Fibroblast of peridontal ligament (primary cell): ENCODE data around the gene RND2.
"Not testable (repeated sequence)": the region's sequence is repeated elsewhere in the genome, so short reads cannot be mapped to it uniquely, and the experiment has no call there.

Source experiments
- DNase-seq: peaks from one replicate; pipeline ENCODE4 v3.0.0-alpha.2; 2010; ENCODE audit errors: extremely low read depth

The RND2 gene

DNA sequence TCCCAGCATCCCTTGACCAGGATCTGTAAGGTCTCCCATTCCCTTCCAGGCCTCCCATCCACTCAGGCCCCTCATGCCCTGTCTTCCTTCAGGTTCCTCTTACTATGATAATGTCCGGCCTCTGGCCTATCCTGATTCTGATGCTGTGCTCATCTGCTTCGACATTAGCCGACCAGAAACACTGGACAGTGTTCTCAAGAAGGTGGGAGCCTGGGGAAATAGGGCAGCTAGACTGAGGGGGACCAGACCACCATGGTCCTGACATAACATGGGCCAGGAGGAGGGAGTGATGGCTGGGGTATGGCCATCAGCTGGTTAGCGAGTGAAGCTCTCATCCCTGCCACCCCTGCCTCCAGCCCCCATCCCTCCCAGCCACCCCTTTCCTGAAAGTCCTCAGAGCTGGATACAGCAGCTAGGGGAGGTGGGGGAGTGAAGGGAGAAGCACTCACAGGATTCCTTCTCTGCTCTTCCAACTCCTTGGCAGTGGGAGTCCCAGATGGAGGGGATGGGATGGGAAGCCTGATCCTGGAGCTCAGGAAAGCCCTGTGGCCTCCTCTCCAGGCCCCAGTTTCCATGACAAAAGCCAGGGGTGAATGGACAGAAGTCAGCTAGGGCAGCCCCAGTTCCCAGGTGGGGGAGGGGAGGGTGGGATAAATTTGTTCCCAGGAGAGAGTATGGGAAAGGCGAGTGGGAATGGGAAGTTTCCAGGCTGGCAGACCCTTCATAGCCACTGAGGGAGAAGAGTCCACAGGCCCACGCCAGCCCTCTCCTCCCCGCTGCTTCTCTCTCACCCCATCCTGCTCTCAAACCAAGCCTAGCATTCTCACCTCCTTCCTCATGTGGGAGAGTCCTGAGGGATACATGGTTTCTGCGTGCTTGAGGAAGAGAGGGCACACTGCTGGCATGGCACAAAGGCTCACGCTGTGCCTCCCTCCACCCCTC, 2.3 kb downstream of the RND2 start:
- DNase-seq = no peak

- DNase-seq = no peak
Measured at GRCh38 chr17:43028221-43028861, 3.3 kb downstream of the RND2 start.

DNA sequence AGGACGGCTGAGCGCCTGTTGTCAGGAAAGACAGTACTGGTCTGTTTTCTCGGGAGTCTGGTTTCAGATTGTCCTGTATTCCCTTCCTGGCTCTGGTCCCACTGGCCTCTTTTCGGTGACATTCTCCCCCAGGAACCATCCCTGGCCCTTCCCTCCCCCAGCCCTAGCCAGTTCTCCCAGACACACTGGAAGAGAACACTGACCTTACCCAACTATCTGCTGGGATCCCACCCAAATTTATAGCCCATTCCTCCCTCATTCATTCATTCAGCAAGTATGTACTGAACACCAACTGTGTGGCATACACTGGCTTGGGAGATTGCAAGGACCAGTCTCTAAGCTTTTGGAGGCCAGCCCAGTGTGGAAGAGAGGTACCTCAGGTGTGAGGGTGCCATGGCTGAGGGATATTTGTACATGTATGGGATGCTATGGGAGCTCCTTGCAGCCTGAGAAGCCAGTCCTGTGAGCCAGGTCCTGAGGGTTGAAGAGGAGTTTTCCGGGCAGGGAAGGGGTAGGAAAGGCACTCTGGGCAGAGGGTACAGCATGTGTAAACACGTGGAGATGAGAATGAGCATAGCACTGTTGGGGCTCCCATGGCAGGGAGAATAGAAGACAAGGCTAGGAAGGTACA, 5.2 kb downstream of the RND2 start:
- DNase-seq = no peak

DNA sequence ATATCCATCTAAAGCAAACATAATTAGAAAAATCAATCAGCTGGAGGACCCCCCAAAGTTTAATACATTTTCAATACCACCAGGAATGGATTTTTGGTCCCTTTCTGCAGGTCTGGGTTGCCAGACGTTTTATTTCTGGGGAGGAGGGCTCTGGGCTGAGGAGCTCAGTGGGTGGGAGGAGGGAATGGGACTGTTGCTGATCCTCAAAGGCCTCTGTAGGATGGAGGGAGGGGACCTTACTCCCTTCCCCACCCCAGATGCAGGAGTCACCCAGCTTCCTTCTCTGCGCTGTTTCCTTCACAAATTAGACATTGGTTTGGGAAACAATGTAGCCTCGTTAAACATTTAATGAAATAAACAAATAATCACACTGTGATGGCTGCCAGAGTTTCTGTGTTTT, 6.6 kb downstream of the RND2 start:
- no peak for DNase-seq

DNA sequence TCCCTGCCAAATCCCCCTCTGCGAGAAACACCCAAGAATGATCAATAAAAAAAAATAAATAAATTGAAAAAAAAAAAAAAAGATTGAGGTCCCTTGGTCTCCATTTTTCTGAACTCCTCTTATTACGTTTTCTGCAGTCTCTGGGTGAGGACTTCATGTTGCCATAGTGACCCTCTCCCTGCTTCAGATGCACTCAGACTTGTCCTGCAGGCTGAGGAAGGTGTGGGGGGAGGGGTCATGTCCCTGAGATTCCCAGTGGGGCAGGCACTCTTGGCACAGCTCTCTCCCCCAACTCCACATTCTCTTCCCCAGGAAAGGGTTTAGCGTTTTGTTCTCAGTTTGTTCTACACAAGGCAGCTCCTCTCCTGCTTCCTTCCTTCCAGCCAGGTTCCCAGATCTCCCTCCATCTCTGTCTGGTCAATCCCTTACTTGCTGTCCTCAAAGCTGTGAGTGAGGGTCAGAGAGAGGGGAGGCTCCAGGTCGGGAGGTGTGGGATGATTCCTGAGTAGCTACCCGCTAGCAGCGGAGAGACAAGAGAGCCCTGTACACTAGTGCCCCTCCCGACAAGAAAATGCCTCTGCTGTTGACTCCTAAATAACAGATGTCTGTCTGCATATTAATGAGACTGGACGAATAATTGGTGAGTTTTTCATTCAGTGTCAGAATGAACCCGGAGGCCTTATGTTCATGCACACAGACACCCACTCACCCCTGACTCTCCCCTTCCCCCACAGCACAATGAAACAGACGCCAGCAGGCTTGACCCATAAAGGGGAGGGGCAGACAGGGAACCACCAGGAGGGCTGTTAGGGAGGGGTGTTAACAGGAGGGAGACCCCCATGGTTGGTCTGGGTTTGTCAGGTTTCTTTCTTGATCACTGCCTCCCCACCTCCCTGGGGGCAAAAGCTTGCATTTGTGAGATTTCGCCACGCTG, 9.2 kb downstream of the RND2 start:
- no peak for DNase-seq

- no peak for DNase-seq
Measured at GRCh38 chr17:43034894-43035293, 9.9 kb downstream of the RND2 start.

DNA sequence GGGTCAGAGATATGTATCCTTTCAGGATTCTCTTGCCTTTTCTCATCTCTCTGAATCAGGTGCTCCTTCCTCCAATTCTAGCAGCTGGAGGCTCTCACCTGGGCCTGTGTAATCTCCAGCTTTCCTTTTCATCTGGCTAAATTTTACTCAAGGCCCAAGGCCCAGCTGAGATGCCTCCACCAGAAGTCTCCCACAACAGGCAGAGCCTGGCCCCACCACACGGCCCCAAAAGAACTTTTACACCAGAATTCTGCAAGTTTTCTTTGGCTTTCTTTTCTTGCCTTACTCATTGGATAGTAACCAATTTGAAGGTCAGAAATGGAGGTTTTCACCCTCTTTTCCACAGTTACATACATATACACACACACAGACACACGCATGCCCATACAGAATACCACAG, 14.6 kb downstream of the RND2 start:
- no peak for DNase-seq

DNA sequence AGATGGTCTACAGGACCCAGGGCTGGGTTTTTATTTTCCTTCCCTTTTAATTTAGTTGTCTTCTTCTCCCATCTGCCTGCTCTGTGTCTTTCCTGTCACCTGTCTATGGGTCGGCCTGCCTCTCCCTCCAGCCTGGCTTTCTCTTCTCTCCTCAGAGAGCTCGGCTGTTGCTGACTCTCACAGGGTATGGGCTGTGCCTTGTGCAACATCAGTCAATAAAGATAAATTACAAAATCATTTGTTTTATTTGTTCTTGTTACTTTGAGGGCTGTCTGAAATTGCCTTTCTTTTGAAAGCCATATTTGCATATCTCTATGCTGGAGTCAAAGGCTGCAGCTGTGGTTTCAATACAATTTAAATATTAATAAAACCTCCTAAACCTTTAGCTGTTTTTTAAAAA, 15.6 kb downstream of the RND2 start:
- DNase-seq = no peak

DNA sequence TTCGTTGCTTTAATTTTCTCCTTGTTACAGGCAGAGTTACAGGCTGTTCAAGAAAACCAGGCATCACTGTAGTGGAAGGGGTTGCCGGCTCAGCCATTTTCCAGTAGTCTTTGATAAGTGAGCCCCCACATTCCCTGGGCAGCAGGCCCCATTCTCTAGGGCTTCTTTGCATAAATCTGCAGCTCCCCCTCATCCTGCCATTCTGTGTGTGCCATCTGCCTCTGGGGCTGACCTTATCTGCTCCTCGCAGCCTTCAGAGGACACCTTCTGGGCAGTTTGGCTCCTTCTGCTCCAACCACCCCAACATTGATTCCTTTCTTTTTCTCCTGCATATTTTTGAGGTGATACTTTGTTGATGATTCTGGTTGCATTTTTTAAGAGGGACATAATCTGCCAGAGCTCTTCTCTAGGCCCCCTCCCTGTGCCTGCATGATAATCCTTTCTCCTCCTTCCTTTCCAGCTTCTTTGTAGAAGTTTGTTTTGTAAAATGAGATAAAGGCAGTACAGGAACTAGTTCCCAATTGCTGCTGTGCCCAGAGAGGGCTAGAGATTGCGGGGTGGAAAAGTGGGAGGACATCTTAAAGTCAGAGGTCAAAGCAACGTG, 17.1 kb downstream of the RND2 start:
- DNase-seq = no peak

DNA sequence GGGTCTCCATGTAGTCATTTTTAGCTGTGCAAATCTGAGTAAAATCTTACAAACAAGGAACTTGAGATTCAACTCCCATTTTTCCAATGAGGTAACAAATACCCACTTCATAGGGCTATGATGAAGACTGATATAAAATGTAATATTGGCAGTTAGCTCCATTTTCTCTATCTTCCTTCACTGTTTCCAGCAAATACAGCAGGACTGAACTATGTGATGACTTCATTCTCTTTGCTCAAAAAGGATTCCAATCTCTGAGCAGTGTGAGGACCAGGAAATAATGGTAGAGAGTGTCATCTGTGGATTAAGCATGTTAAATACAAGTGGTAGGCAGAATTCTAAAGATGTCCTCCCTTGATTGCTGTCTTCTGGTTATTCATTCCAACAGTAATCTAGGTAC, 18.3 kb downstream of the RND2 start:
- DNase-seq = peak; percentile 16

GRCh38 chr17:43044024-43044423, 19.0 kb downstream of the RND2 start:
- no peak for DNase-seq

- no peak for DNase-seq
Measured at GRCh38 chr17:43051969-43052368, 26.9 kb downstream of the RND2 start.

DNA sequence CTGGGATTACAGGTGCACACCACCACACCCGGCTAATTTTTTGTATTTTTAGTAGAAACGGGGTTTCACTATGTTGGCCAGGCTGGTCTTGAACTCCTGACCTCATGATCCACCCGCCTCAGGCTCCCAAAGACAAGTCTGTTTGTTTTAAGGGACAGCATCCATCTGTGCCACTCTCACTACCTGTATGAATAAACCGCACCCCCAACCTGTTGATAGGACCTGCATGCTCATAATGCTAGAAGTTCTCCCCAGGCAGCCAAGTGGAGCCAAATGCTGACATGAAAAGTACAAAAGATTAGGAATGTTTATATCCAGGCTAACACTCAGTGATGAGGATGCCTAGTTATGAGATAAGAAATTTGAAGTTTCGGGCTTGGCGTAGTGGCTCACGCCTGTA, 28.0 kb downstream of the RND2 start:
- DNase-seq = not testable (repeated sequence)

- DNase-seq = no peak
Measured at GRCh38 chr17:43056051-43056450, 31.0 kb downstream of the RND2 start.

- DNase-seq = no peak
Measured at GRCh38 chr17:43062984-43063638, 38.1 kb downstream of the RND2 start.

DNA sequence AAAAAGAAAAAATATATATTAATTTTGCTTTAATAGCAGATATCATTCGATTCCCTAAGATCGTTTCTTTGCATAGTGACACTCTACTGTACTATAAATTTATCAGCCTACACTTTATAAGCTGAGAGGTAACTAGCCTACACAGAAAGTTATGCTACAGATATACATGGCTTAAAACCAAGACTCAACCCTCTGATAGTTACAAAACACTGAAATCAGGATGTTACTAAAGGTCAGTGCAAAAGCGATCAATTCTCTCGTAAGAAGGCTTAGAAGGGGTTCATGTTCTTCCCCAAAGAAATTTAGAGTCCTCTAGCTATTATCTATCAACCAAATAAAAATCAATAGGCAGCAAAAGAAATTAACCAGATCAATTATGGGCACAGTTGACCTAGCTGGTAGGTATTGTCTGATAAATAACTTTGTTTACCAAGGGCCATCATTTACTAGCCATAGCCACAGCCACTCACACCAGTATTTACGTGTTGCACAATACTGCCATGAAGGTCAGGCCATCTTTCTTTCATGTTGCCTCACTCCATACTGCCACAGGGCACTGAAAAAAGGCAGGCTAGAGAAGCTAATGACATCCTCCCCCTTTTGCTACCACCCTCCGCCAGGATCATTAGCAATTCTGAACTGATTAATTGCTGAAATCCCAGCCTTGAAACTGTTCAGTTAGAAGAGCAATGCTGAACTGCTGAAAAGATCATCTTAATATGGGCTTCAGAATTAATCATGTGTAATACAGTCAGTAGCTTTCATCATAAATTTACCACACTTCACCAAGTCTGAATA, 43.7 kb downstream of the RND2 start:
- no peak for DNase-seq

- DNase-seq = no peak
Measured at GRCh38 chr17:43069368-43069898, 44.4 kb downstream of the RND2 start.

DNA sequence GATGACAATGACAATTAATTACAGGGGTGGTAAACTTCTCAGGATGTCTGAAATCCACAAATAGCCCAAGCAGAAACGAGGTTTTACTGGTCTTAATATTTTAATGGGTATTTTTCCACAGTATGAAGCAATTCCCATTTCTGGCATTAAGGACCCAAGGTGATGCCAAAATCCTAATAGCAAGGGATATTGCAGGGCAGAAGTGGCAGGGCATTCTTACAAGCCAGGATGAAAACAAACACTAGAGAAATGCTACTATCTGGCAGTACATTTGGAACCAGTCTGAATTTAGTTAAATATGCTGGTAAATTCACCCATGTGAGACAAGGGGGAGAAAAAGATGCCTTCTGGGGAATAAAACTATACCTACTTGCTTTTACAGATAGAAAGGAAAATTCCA, 45.2 kb downstream of the RND2 start:
- no peak for DNase-seq

DNA sequence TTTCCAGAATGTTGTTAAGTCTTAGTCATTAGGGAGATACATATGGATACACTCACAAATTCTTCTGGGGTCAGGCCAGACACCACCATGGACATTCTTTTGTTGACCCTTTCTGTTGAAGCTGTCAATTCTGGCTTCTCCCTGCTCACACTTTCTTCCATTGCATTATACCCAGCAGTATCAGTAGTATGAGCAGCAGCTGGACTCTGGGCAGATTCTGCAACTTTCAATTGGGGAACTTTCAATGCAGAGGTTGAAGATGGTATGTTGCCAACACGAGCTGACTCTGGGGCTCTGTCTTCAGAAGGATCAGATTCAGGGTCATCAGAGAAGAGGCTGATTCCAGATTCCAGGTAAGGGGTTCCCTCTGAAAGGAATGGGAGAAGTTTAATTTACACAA, 45.8 kb downstream of the RND2 start:
- no peak for DNase-seq

GRCh38 chr17:43074869-43075268, 49.8 kb downstream of the RND2 start:
- no peak for DNase-seq
